GM13976 (cell line): Measurements from ENCODE around the gene TLCD1.
A peak's percentile ranks its signal among the peaks of the same experiment; 100 is the strongest.

Source experiments
- DNase-seq: peaks from one replicate; pipeline ENCODE4 v3.0.0; 2012; ENCODE audit warnings: low spot score
- CTCF ChIP-seq: IDR thresholded peaks from 2 replicates; pipeline ENCODE4 v1.5.1; 2012; ENCODE audit warnings: borderline replicate concordance, mild to moderate bottlenecking; ENCODE audit not compliant: insufficient read depth; ENCODE audit errors: extremely low read depth, missing control alignments, control extremely low read depth
- in situ Hi-C: fragments of 300-500 bp; cut with MboI; formaldehyde crosslinking; loops from one replicate; pipeline ENCODE4 v1.12.0; 2022; ENCODE audit warnings: low sequenced_read_pairs, mixed read lengths, inconsistent platforms; ENCODE audit not compliant: unreplicated experiment

The TLCD1 gene

GRCh38 chr17:28726226-28726626 is at the start of gene TLCD1:
TSS of gene TLCD1 (minus strand) at chr17:28726233. CDS start at chr17:28726097, 136 bp downstream.
- TF ChIP-seq CTCF: no peak
- in situ Hi-C loops: loop anchor here (25.0 kb wide), 1 partner anchor 386 kb away; no protein-coding TSS in a partner anchor
- DNase-seq: peak; percentile 86

- DNase-seq: no peak
- TF ChIP-seq CTCF: no peak
- in situ Hi-C loops: no loop called here
Measured at GRCh38 chr17:28774206-28774605, 48.2 kb upstream of the TLCD1 start.

GRCh38 chr17:28773736-28774135 is 47.7 kb upstream of the TLCD1 start:
- in situ Hi-C loops: no loop called here
- no peak for DNase-seq
- no peak for TF ChIP-seq CTCF

- no peak for DNase-seq
Measured at GRCh38 chr17:28765038-28765437, 39.0 kb upstream of the TLCD1 start.

DNA sequence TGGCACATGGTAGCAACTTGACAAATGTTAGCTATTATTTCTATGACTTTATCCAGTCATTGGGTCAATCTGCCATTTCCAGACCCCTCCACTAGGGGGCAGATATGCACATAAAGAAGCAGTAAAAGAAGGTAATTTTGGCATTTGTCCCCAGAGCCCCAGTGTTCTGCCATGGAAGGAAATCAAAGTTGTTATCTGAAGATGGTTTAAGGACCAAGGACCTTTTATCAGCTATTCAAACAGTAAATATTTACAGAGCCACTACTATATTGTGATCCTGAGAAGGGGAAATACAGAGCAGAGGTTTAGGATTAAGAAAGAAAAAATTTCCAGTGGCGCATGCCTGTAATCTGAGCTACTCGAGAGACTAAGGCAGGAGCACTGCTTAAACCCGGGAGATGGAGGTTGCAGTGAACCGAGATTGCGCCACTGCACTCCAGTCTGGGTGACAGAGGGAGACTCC is 37.8 kb upstream of the TLCD1 start:
- in situ Hi-C loops: no loop called here
- peak; percentile 70 for DNase-seq

More at GRCh38 chr17:28765038-28765437, 39.0 kb upstream of the TLCD1 start:
- TF ChIP-seq CTCF: no peak
- in situ Hi-C loops: no loop called here

GRCh38 chr17:28763137-28763799 is 37.2 kb upstream of the TLCD1 start:
- TF ChIP-seq CTCF: no peak
- in situ Hi-C loops: no loop called here
- peak; percentile 68 for DNase-seq

More for the DNA sequence above, 37.8 kb upstream of the TLCD1 start:
- TF ChIP-seq CTCF: peak; percentile 77
